Activated T-helper 17 cell treated with anti-CD3 and anti-CD28 coated beads, Interleukin-2, amount 50 U/mL, for 72 hours (primary cell): ENCODE measurements around the gene CCDC183. TPM values are rescaled to one million over a fixed set of nuclear protein-coding genes. Genes with fewer than 3 reads are reported as not detected.
"Not testable (repeated sequence)": the region's sequence is repeated elsewhere in the genome, so short reads cannot be mapped to it uniquely, and the experiment has no call there.

ENCODE experiments used
- ATAC-seq: fragments of 150-1000 bp; cut with Tn5 transposase; replicated peaks from 2 replicates; pipeline ENCODE4 v1.10.0; 2021; ENCODE audit warnings: mild to moderate bottlenecking, moderate library complexity
- H3K27ac Mint-ChIP-seq: one replicate; pipeline ENCODE4 v1.8.0; 2022; ENCODE audit warnings: mixed read lengths
- H3K27me3 Mint-ChIP-seq: one replicate; pipeline ENCODE4 v1.8.0; 2022; ENCODE audit warnings: mixed read lengths
- H3K36me3 Mint-ChIP-seq: one replicate; pipeline ENCODE4 v1.8.0; 2022; ENCODE audit warnings: low read depth, mild to moderate bottlenecking, mixed read lengths
- H3K4me1 Mint-ChIP-seq: one replicate; pipeline ENCODE4 v1.8.0; 2022; ENCODE audit warnings: mixed read lengths
- H3K4me3 Mint-ChIP-seq: one replicate; pipeline ENCODE4 v1.8.0; 2022; ENCODE audit warnings: mild to moderate bottlenecking, mixed read lengths
- H3K9me3 Mint-ChIP-seq: one replicate; pipeline ENCODE4 v1.8.0; 2022; ENCODE audit warnings: mixed read lengths
- total RNA-seq, 2 donors: library from RNA; stranded (reverse); gene quantifications; one replicate each; pipeline ENCODE4 v1.2.3, GENCODE V29; 2022

CCDC183 gene
- total RNA-seq, 2 donors from 2014 or later, result 0.41 to 2.1 TPM

DNA sequence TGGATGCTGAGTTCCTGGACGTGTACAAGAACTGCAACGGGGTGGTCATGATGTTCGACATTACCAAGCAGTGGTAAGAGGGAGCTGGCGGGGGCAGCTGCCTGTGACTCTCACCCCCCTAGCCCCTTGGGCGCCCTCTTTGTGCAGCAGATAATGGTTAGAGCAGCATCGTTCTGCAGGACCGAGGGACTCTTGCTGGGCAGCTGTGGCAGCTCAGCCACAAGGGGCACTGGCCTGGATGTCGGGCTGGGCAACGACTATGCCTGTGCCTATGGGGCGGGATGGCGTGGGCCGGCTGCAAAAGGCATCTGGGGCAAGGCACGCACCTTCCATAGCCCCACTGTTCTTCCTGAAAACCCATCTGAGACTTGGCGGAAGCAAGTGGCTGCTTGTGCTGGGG is 33.3 kb downstream of the CCDC183 start:
- H3K9me3 Mint-ChIP-seq, result no peaks in the 10 kb centered on the region
- no peaks in the 10 kb centered on the region for H3K4me1 Mint-ChIP-seq
- H3K36me3 Mint-ChIP-seq, result peaks cover 8% of the 10 kb centered on the region
- no peaks in the 10 kb centered on the region for H3K27me3 Mint-ChIP-seq
- ATAC-seq, result no peak
- H3K4me3 Mint-ChIP-seq, result no peak overlapping the region
- no peak overlapping the region for H3K27ac Mint-ChIP-seq

DNA sequence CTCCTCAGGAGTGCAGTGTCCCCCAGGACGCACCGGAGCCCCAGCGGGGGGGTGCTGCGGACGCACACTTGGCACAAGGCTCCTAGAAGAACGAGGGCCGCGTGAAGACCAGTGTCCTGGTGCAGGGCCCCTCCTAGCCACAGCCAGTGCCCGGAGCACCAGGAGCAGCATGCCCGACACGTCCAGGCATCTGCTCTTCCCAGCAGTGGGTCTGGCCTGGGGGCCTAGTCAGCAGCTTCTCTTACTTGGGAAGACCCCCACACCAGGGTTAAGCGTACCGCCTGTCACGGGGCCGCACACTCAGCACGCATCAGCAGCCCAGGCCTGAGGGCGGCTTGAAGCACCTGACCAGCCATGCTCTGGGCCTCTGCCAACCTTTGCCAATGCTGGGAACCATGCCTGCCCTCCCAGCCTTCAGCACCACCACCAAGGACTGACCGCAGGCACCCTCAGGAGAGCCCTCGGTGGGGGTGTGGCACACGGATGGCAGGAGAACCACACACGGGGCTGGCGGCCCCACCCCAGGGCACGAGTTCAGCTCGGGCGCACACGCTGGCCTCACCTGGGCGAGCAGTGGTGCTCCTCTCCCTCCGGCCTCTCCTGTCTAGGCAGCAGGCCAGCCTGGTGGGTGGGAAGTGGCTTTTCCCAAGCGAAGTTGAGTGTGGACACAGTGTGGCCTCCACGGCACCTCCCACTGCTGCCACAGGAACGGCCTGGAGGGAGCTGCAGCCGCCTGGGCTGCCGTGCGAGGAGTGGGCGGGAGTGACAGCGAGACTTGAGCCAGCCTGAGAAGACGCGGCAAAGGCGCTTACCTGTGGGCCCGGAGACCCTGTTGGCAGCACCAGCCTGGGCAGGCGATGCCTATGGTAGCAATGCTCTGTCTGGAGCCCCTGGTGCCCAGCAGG is 34.1 kb downstream of the CCDC183 start:
- Mint-ChIP-seq H3K4me3 (no peak overlapping the region), H3K27me3 (no peaks in the 10 kb centered on the region), H3K27ac (no peak overlapping the region), H3K9me3 (no peaks in the 10 kb centered on the region), H3K4me1 (no peaks in the 10 kb centered on the region), H3K36me3 (peaks cover 7% of the 10 kb centered on the region)
- ATAC-seq, result no peak

DNA sequence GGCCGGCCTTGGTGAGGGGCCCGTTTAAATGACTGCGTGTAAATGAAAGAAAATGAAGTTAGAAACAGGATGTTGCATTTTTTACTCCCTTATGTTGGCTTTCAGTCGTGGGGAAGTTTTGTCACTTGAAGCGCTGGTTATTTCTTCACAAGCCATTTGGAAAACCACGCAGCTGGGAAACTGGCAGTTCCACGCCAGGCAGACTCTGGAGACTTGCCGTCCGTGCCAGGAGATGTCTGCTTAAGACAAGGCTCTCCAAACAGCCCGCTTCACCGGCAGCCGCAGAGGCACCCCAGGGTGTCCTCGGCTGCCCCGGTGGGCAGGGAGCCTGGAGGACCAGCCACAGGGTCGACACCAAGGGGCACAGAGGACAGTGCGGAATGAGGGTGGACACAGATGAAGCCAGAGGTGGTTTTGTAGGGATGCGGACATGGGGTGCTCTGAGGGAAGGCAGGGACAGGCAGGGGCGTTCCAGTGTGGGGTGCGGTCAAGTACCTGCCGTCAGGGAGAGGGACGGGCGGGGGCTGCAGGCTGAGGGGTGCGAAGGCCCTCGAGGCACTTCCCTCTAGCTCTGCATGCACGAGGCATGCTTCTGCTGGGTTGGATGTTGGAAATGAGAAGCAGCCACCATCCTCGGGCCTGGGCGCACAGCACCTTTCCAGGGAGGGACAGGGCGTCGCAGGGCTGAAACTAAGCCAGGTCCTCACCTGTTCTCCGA is 35.0 kb downstream of the CCDC183 start:
- Mint-ChIP-seq H3K36me3 (peaks cover 2% of the 10 kb centered on the region), H3K4me3 (no peak overlapping the region), H3K9me3 (no peaks in the 10 kb centered on the region), H3K27me3 (no peaks in the 10 kb centered on the region), H3K27ac (no peak overlapping the region), H3K4me1 (no peaks in the 10 kb centered on the region)
- no peak for ATAC-seq

GRCh38 chr9:136831720-136832104 is 35.6 kb downstream of the CCDC183 start:
- ATAC-seq, result no peak
- H3K9me3 Mint-ChIP-seq, result no peaks in the 10 kb centered on the region
- H3K4me3 Mint-ChIP-seq, result no peak overlapping the region
- H3K4me1 Mint-ChIP-seq, result no peaks in the 10 kb centered on the region
- no peaks in the 10 kb centered on the region for H3K27me3 Mint-ChIP-seq
- H3K27ac Mint-ChIP-seq, result no peak overlapping the region
- H3K36me3 Mint-ChIP-seq, result no peaks in the 10 kb centered on the region

DNA sequence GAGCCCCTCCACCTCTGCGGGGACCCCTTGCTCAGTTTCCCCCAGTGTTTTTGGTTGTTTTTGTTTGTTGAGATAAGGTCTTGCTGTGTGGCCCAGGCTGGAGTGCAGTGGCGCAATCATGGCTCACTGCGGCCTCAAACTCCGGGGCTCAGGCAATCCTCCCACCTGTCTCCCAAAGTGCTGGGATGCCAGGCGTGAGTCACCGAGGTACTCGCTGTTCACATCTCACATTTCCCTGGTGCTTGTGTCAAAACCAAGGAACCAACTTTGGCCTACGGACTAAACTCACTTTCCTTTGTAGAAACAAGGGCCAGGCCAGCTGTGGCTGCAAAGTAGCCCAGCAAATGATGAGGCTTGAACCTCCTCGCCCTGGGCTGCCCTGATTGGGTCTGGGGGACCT is 36.4 kb downstream of the CCDC183 start:
- Mint-ChIP-seq H3K27ac (no peak overlapping the region), H3K9me3 (no peaks in the 10 kb centered on the region), H3K4me1 (no peaks in the 10 kb centered on the region), H3K27me3 (no peaks in the 10 kb centered on the region), H3K4me3 (no peak overlapping the region), H3K36me3 (no peaks in the 10 kb centered on the region)
- no peak for ATAC-seq

- ATAC-seq, H3K27me3 Mint-ChIP-seq, H3K27ac Mint-ChIP-seq, H3K4me3 Mint-ChIP-seq, H3K36me3 Mint-ChIP-seq, H3K4me1 Mint-ChIP-seq, H3K9me3 Mint-ChIP-seq: not testable (repeated sequence)
These were observed 37.4 kb downstream of the CCDC183 start for GRCh38 chr9:136833381-136834048.

- no peaks in the 10 kb centered on the region for H3K27me3 Mint-ChIP-seq
- ATAC-seq, result no peak
- H3K9me3 Mint-ChIP-seq, result no peaks in the 10 kb centered on the region
- peaks cover 7% of the 10 kb centered on the region for H3K36me3 Mint-ChIP-seq
- no peaks in the 10 kb centered on the region for H3K4me1 Mint-ChIP-seq
- H3K27ac Mint-ChIP-seq, result no peak overlapping the region
- no peak overlapping the region for H3K4me3 Mint-ChIP-seq
These were observed 39.2 kb downstream of the CCDC183 start for GRCh38 chr9:136835162-136835931.

DNA sequence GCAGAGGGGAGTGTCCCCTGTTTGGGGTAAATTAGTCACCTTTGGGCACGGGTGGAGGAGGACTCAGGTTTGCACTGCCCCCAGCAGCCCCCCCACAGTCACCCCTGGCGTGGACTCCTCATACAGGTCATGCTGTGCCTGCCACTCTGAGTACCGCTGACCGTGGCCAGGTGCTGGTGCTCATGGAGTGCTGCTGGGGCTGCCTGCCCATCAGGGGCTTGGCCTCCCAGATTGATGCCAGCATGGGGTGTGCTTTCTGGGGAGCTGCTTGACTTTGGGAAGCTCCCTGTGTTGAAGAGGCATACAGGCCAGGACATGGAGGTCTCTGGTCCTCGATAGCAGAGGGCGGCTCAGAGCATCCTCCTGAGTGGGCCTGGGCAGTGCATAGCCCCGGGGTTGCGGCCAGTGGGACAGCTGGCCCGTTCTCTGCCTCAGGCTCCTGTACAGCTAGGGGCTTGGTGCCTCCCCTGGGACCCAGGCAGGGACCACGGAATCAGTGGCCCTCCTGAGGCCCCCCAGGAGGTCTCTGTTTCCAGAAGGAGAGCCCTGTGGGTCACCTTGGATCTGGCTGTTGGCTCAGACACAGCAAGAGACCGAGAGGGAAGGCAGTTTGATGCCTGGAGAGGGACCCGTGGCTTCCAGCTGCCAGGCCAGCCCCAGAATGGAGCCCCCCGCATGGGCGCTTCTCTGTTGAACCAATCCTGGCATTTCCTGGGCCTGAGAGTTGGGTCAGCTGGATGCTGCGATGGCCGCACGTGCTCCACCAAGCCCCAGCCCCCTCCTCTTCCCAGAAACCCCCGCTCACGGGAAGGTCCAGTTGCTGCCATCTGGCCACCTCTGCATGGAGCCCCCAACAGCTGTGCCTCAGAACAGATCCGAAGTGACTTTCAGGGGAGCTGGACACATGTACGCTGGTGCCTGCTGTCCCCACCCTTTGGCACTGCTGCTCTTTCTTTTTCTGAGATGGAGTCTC is 40.1 kb downstream of the CCDC183 start:
- no peak for ATAC-seq
- Mint-ChIP-seq H3K9me3 (no peaks in the 10 kb centered on the region), H3K27ac (no peak overlapping the region), H3K27me3 (no peaks in the 10 kb centered on the region), H3K36me3 (peaks cover 7% of the 10 kb centered on the region), H3K4me3 (no peak overlapping the region), H3K4me1 (no peaks in the 10 kb centered on the region)

- Mint-ChIP-seq H3K27ac (no peak overlapping the region), H3K9me3 (no peaks in the 10 kb centered on the region), H3K4me1 (no peaks in the 10 kb centered on the region), H3K27me3 (no peaks in the 10 kb centered on the region), H3K4me3 (no peak overlapping the region), H3K36me3 (peaks cover 7% of the 10 kb centered on the region)
- ATAC-seq, result no peak
These were observed 41.2 kb downstream of the CCDC183 start for GRCh38 chr9:136837146-136837855.

- not testable (repeated sequence) for H3K4me1 Mint-ChIP-seq, H3K4me3 Mint-ChIP-seq, H3K27me3 Mint-ChIP-seq, ATAC-seq, H3K9me3 Mint-ChIP-seq, H3K36me3 Mint-ChIP-seq, H3K27ac Mint-ChIP-seq
These were observed 41.7 kb downstream of the CCDC183 start for GRCh38 chr9:136837856-136838277.

GRCh38 chr9:136838314-136839228 is 42.4 kb downstream of the CCDC183 start:
- peaks cover 7% of the 10 kb centered on the region for H3K36me3 Mint-ChIP-seq
- ATAC-seq, result no peak

More at GRCh38 chr9:136838314-136839228, 42.4 kb downstream of the CCDC183 start:
- Mint-ChIP-seq H3K27me3 (no peaks in the 10 kb centered on the region), H3K4me1 (no peaks in the 10 kb centered on the region), H3K27ac (no peak overlapping the region), H3K9me3 (no peaks in the 10 kb centered on the region), H3K4me3 (no peak overlapping the region)
